Suprapubic skin (tissue), 4 donors: Measurements from ENCODE around the gene LYRM4. TPM values are rescaled to one million over a fixed set of nuclear protein-coding genes. Genes with fewer than 3 reads are reported as not detected.

Experiments used
- DNase-seq, 2 donors: peaks; one replicate each; pipeline ENCODE4 v3.0.0-alpha.2; 2019; ENCODE audit warnings: low spot score in 2 of 2
- H3K27ac ChIP-seq: fragments of 200-600 bp; sonication (generic); one replicate; pipeline ENCODE4 v1.5.1; 2019
- H3K27me3 ChIP-seq: fragments of 200-600 bp; sonication (generic); one replicate; pipeline ENCODE4 v1.5.1; 2019
- H3K36me3 ChIP-seq: fragments of 200-600 bp; sonication (generic); one replicate; pipeline ENCODE4 v1.5.1; 2019
- H3K4me1 ChIP-seq: fragments of 200-600 bp; sonication (generic); one replicate; pipeline ENCODE4 v1.5.1; 2019
- H3K4me3 ChIP-seq: fragments of 200-600 bp; sonication (generic); one replicate; pipeline ENCODE4 v1.5.1; 2019; ENCODE audit warnings: mild to moderate bottlenecking
- H3K9me3 ChIP-seq: fragments of 200-600 bp; sonication (generic); one replicate; pipeline ENCODE4 v1.5.1; 2019
- CTCF ChIP-seq, 2 donors: fragments of 200-600 bp in 1 of 2; fragments of 450-650 bp in 1 of 2; sonication (generic) in 1 of 2; IDR thresholded peaks; one replicate each; pipeline ENCODE4 v1.5.1; 2016 to 2019; ENCODE audit warnings: antibody characterized with exemption in 2 of 2, mild to moderate bottlenecking in 1 of 2, moderate library complexity in 1 of 2
- EP300 ChIP-seq: sonication (generic); formaldehyde crosslinking; IDR thresholded peaks from one replicate; pipeline ENCODE4 v1.6.1; 2017; ENCODE audit warnings: antibody characterized with exemption
- POLR2A ChIP-seq, 2 donors: fragments of 450-650 bp; IDR thresholded peaks; one replicate each; pipeline ENCODE4 v1.6.1; 2017; ENCODE audit warnings: antibody characterized with exemption in 2 of 2, mild to moderate bottlenecking in 2 of 2, moderate library complexity in 2 of 2
- POLR2AphosphoS5 ChIP-seq, 3 donors: sonication (generic); formaldehyde crosslinking; IDR thresholded peaks; one replicate each; pipeline ENCODE4 v1.6.1; 2017; ENCODE audit warnings: antibody characterized with exemption in 3 of 3
- WGBS: methylation state at CpG from one replicate; pipeline ENCODE4 v1.1.5; 2018; 5-methylcytosine and 5-hydroxymethylcytosine counted together
- total RNA-seq, 4 donors: library from RNA; depleted of rRNA; stranded (reverse); fragments of >200 nt; gene quantifications; one replicate each; pipeline ENCODE4 v1.1.0, GENCODE V29; 2016

The LYRM4 gene
- total RNA-seq, 4 donors from 2014 or later, result 16.1 to 37.5 (median 19.6) TPM

- Histone ChIP-seq H3K4me1 (peaks cover 28% of the 10 kb centered on the region), H3K36me3 (no peaks in the 10 kb centered on the region), H3K9me3 (no peaks in the 10 kb centered on the region), H3K4me3 (no peak overlapping the region), H3K27ac (no peak overlapping the region), H3K27me3 (no peaks in the 10 kb centered on the region)
- WGBS, result 95% methylated on average over 6 of the region's 6 CpGs
- TF ChIP-seq POLR2AphosphoS5 (IDR thresholded peaks at IDR 0.05) (no peak), POLR2A (IDR thresholded peaks at IDR 0.05) (no peak), CTCF (IDR thresholded peaks at IDR 0.05) (no peak), EP300 (no peak)
- no peak for DNase-seq
Observed at GRCh38 chr6:5206920-5207561, 53.7 kb downstream of the LYRM4 start.

GRCh38 chr6:5205877-5206850 is 54.6 kb downstream of the LYRM4 start:
- TF ChIP-seq POLR2A (IDR thresholded peaks at IDR 0.05) (no peak), CTCF (IDR thresholded peaks at IDR 0.05) (no peak), POLR2AphosphoS5 (IDR thresholded peaks at IDR 0.05) (no peak), EP300 (no peak)
- peaks cover 28% of the 10 kb centered on the region for H3K4me1 ChIP-seq
- 56% methylated on average over 7 of the region's 7 CpGs for WGBS
- no peaks in the 10 kb centered on the region for H3K9me3 ChIP-seq
- no peak overlapping the region for H3K27ac ChIP-seq
- no peaks in the 10 kb centered on the region for H3K36me3 ChIP-seq
- no peaks in the 10 kb centered on the region for H3K27me3 ChIP-seq
- no peak overlapping the region for H3K4me3 ChIP-seq
- DNase-seq, result no peak

GRCh38 chr6:5205035-5205507 is 55.7 kb downstream of the LYRM4 start:
- TF ChIP-seq POLR2AphosphoS5 (IDR thresholded peaks at IDR 0.05) (no peak), CTCF (IDR thresholded peaks at IDR 0.05) (no peak), EP300 (no peak), POLR2A (IDR thresholded peaks at IDR 0.05) (no peak)
- DNase-seq, result no peak
- H3K27me3 ChIP-seq, result no peaks in the 10 kb centered on the region
- H3K4me3 ChIP-seq, result no peak overlapping the region
- no peak overlapping the region for H3K27ac ChIP-seq
- H3K9me3 ChIP-seq, result no peaks in the 10 kb centered on the region
- 67% methylated on average over 6 of the region's 6 CpGs for WGBS
- peaks cover 28% of the 10 kb centered on the region for H3K4me1 ChIP-seq
- no peaks in the 10 kb centered on the region for H3K36me3 ChIP-seq

GRCh38 chr6:5204376-5204775 is 56.4 kb downstream of the LYRM4 start:
- no peak for TF ChIP-seq CTCF (IDR thresholded peaks at IDR 0.05)
- no peak for TF ChIP-seq POLR2AphosphoS5 (IDR thresholded peaks at IDR 0.05)
- TF ChIP-seq POLR2A (IDR thresholded peaks at IDR 0.05), result no peak
- TF ChIP-seq EP300, result no peak
- Histone ChIP-seq H3K4me1 (peaks cover 28% of the 10 kb centered on the region), H3K27ac (no peak overlapping the region), H3K9me3 (no peaks in the 10 kb centered on the region), H3K4me3 (no peak overlapping the region), H3K36me3 (no peaks in the 10 kb centered on the region), H3K27me3 (no peaks in the 10 kb centered on the region)
- no peak for DNase-seq
- 71% methylated on average over 4 of the region's 4 CpGs for WGBS

- H3K27me3 ChIP-seq, result no peaks in the 10 kb centered on the region
- no peaks in the 10 kb centered on the region for H3K36me3 ChIP-seq
- no peak overlapping the region for H3K27ac ChIP-seq
- TF ChIP-seq CTCF (IDR thresholded peaks at IDR 0.05), result no peak
- no peak for TF ChIP-seq EP300
- no peak for TF ChIP-seq POLR2A (IDR thresholded peaks at IDR 0.05)
- no peak for TF ChIP-seq POLR2AphosphoS5 (IDR thresholded peaks at IDR 0.05)
- no peak overlapping the region for H3K4me3 ChIP-seq
- peaks cover 28% of the 10 kb centered on the region for H3K4me1 ChIP-seq
- H3K9me3 ChIP-seq, result no peaks in the 10 kb centered on the region
- WGBS, result 80% methylated on average over 10 of the region's 10 CpGs
- no peak for DNase-seq
Observed at GRCh38 chr6:5203546-5203945, 57.2 kb downstream of the LYRM4 start.
